HepG2 (cell line): ENCODE data around the gene DEDD2. TPM values are rescaled to one million over a fixed set of nuclear protein-coding genes. Genes with fewer than 3 reads are reported as not detected.
A peak's percentile ranks its signal among the peaks of the same experiment; 100 is the strongest.

ENCODE experiments used
- ATF7-NPFF ChIP-seq: sonication (generic); formaldehyde crosslinking; IDR thresholded peaks from 2 replicates; pipeline ENCODE4 v1.8.1; 2023; ENCODE audit warnings: mild to moderate bottlenecking, low read depth, missing genetic modification reagents, moderate library complexity
- ELF1 ChIP-seq: sonication (generic); formaldehyde crosslinking; IDR thresholded peaks from 2 replicates; pipeline ENCODE4 v1.4.0; 2020; ENCODE audit warnings: missing genetic modification reagents
- MATR3 ChIP-seq: sonication (generic); formaldehyde crosslinking; IDR thresholded peaks from 2 replicates; pipeline ENCODE4 v1.4.0; 2020; ENCODE audit warnings: missing genetic modification reagents
- NRL ChIP-seq: sonication (generic); formaldehyde crosslinking; IDR thresholded peaks from 2 replicates; pipeline ENCODE4 v1.5.0; 2020; ENCODE audit warnings: missing genetic modification reagents, mild to moderate bottlenecking, moderate library complexity, borderline replicate concordance
- RBM39 ChIP-seq: fragments of 200-400 bp; formaldehyde crosslinking; IDR thresholded peaks from one replicate; pipeline ENCODE4 v1.6.1; 2018; ENCODE audit warnings: antibody characterized with exemption, mild to moderate bottlenecking, low read depth, low read length; ENCODE audit not compliant: poor library complexity, severe bottlenecking
- U2AF2 ChIP-seq: fragments of 200-400 bp; formaldehyde crosslinking; IDR thresholded peaks from 2 replicates; pipeline ENCODE4 v1.6.1; 2017; ENCODE audit warnings: low read depth, mild to moderate bottlenecking, low read length
- ZNF260 ChIP-seq: sonication (generic); formaldehyde crosslinking; IDR thresholded peaks from 2 replicates; pipeline ENCODE4 v1.4.0; 2020; ENCODE audit warnings: missing genetic modification reagents, low read depth, mild to moderate bottlenecking, borderline replicate concordance
- ZNF263 ChIP-seq: sonication (generic); formaldehyde crosslinking; IDR thresholded peaks from 2 replicates; pipeline ENCODE4 v1.4.0; 2020; ENCODE audit warnings: missing genetic modification reagents
- ZNF773 ChIP-seq: sonication (generic); formaldehyde crosslinking; IDR thresholded peaks from 2 replicates; pipeline ENCODE4 v1.4.0; 2020; ENCODE audit warnings: missing genetic modification reagents, borderline replicate concordance
- polyA plus RNA-seq, 8 experiments: library from polyadenylated mRNA; depleted of rRNA in 3 of 8; stranded (reverse) in 7 of 8; unstranded in 1 of 8; fragments of >200 nt; fragmentation: Illumina TruSeq in 4 of 8; extraction: Trizol in 4 of 8; gene quantifications; 2 replicates each; pipeline versions ENCODE4 v1.2.1 to v1.2.3, GENCODE V29; 2011 to 2016; ENCODE audit warnings: low read depth in 4 of 8, missing spikeins in 1 of 8, mixed read lengths in 1 of 8; ENCODE audit not compliant: insufficient read depth in 1 of 8
- total RNA-seq, 5 experiments: library from RNA; depleted of rRNA; stranded (reverse); fragments of >200 nt; fragmentation: Illumina TruSeq; extraction: Trizol; gene quantifications; 2 replicates each; pipeline ENCODE4 v1.2.3, GENCODE V29; 2016; ENCODE audit warnings: low read depth in 1 of 5
- TF ChIP-seq, protein P1 (sequence below): IDR thresholded peaks from 2 replicates; pipeline ENCODE4 v1.6.1; 2016; ENCODE audit warnings: missing biosample characterization, missing genetic modification reagents, low read depth
- TF ChIP-seq, protein P2 (sequence below): sonication (generic); formaldehyde crosslinking; IDR thresholded peaks from 2 replicates; pipeline ENCODE4 v1.5.0; 2020; ENCODE audit warnings: mild to moderate bottlenecking, missing genetic modification reagents
- TF ChIP-seq, protein P3 (sequence below): sonication (generic); formaldehyde crosslinking; IDR thresholded peaks from 2 replicates; pipeline ENCODE4 v1.4.0; 2020; ENCODE audit warnings: low read depth, missing genetic modification reagents
- TF ChIP-seq, protein P4 (sequence below): sonication (generic); formaldehyde crosslinking; IDR thresholded peaks from 2 replicates; pipeline ENCODE4 v1.5.1; 2020; ENCODE audit warnings: mild to moderate bottlenecking, missing genetic modification reagents, moderate library complexity
- TF ChIP-seq, protein P5 (sequence below): IDR thresholded peaks from 2 replicates; pipeline ENCODE4 v1.6.1; 2016; ENCODE audit warnings: mild to moderate bottlenecking, missing biosample characterization, missing genetic modification reagents
- TF ChIP-seq, protein P6 (sequence below): sonication (generic); formaldehyde crosslinking; IDR thresholded peaks from 2 replicates; pipeline ENCODE4 v1.5.0; 2020; ENCODE audit warnings: mild to moderate bottlenecking, low read depth, missing genetic modification reagents, borderline replicate concordance

The DEDD2 gene
- total and polyA plus RNA-seq, 2 of the 13 experiments (the other 11 are each of a cell fraction or from before 2014, with no cell fraction given) = 19.2 to 24.7 TPM

DNA sequence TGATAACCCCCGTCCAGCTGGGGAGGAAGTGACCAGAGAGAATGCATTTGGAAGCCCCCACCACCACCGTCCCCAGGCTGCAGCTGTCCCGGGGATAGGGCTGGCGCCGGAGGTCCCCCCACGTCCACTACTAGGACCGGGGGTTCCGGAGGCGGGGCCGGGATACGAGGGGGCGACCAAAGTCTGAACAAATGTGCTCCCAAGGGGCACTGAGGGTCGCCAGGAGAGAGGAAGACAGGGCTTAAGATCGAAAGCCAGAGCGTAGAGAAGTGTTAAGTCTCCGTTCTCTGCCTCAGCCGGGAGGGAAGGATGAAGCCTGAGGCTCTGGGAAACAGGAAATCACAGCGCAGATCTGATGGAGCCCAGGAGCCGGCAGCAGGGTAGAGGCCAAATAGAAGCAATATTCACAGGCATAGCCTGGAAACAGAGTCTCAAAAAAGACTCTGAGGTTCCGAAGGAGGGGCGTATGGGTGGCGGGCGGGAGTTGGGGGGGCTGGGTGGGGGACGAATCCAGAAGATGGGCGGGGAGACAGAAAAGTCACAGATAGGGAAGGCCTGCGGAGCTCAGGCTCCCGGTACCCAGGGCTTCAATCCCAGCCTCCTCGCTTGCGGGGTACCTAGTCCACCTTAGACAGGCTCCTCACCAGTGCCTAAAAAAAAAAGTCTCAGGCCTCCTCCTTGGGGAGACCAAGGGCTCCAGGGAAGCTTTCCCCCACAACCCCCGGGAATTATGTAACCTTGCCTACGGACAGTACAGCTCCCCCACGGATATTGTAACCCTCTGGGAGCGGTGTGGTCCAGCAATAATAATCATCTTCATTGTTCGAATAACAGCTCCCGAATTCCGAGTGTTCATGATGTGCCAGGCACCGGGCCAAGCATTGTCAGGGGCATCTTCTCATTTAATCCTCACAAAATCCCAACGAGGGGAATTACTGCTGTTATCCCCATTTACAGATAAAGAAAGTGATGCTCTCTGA is 38.6 kb upstream of the DEDD2 start (continued):
- TF ChIP-seq, protein P1, sequence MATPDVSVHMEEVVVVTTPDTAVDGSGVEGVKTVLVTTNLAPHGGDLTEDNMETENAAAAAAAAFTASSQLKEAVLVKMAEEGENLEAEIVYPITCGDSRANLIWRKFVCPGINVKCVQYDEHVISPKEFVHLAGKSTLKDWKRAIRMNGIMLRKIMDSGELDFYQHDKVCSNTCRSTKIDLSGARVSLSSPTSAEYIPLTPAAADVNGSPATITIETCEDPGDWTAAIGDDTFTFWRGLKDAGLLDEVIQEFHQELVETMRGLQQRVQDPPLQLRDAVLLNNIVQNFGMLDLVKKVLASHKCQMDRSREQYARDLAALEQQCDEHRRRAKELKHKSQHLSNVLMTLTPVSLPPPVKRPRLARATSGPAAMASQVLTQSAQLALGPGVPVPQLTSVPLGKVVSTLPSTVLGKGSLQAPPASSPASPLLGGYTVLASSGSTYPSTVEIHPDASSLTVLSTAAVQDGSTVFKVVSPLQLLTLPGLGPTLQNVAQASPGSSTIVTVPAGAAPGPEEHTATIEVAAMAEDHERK (CRISPR knock-in tag) = no peak
- no peak for TF ChIP-seq ZNF260 (CRISPR knock-in tag)
- TF ChIP-seq, protein P2, sequence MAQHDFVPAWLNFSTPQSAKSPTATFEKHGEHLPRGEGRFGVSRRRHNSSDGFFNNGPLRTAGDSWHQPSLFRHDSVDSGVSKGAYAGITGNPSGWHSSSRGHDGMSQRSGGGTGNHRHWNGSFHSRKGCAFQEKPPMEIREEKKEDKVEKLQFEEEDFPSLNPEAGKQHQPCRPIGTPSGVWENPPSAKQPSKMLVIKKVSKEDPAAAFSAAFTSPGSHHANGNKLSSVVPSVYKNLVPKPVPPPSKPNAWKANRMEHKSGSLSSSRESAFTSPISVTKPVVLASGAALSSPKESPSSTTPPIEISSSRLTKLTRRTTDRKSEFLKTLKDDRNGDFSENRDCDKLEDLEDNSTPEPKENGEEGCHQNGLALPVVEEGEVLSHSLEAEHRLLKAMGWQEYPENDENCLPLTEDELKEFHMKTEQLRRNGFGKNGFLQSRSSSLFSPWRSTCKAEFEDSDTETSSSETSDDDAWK (CRISPR knock-in tag) = no peak
- TF ChIP-seq ELF1 (CRISPR knock-in tag) = no peak
- TF ChIP-seq ATF7-NPFF (CRISPR knock-in tag) = no peak
- TF ChIP-seq NRL (CRISPR knock-in tag) = no peak
- TF ChIP-seq ZNF263 (CRISPR knock-in tag) = no peak
- TF ChIP-seq, protein P3, sequence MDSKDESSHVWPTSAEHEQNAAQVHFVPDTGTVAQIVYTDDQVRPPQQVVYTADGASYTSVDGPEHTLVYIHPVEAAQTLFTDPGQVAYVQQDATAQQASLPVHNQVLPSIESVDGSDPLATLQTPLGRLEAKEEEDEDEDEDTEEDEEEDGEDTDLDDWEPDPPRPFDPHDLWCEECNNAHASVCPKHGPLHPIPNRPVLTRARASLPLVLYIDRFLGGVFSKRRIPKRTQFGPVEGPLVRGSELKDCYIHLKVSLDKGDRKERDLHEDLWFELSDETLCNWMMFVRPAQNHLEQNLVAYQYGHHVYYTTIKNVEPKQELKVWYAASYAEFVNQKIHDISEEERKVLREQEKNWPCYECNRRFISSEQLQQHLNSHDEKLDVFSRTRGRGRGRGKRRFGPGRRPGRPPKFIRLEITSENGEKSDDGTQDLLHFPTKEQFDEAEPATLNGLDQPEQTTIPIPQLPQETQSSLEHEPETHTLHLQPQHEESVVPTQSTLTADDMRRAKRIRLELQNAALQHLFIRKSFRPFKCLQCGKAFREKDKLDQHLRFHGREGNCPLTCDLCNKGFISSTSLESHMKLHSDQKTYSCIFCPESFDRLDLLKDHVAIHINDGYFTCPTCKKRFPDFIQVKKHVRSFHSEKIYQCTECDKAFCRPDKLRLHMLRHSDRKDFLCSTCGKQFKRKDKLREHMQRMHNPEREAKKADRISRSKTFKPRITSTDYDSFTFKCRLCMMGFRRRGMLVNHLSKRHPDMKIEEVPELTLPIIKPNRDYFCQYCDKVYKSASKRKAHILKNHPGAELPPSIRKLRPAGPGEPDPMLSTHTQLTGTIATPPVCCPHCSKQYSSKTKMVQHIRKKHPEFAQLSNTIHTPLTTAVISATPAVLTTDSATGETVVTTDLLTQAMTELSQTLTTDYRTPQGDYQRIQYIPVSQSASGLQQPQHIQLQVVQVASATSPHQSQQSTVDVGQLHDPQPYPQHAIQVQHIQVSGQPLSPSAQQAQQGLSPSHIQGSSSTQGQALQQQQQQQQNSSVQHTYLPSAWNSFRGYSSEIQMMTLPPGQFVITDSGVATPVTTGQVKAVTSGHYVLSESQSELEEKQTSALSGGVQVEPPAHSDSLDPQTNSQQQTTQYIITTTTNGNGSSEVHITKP (CRISPR knock-in tag) = no peak
- TF ChIP-seq RBM39 = no peak
- TF ChIP-seq, protein P4, sequence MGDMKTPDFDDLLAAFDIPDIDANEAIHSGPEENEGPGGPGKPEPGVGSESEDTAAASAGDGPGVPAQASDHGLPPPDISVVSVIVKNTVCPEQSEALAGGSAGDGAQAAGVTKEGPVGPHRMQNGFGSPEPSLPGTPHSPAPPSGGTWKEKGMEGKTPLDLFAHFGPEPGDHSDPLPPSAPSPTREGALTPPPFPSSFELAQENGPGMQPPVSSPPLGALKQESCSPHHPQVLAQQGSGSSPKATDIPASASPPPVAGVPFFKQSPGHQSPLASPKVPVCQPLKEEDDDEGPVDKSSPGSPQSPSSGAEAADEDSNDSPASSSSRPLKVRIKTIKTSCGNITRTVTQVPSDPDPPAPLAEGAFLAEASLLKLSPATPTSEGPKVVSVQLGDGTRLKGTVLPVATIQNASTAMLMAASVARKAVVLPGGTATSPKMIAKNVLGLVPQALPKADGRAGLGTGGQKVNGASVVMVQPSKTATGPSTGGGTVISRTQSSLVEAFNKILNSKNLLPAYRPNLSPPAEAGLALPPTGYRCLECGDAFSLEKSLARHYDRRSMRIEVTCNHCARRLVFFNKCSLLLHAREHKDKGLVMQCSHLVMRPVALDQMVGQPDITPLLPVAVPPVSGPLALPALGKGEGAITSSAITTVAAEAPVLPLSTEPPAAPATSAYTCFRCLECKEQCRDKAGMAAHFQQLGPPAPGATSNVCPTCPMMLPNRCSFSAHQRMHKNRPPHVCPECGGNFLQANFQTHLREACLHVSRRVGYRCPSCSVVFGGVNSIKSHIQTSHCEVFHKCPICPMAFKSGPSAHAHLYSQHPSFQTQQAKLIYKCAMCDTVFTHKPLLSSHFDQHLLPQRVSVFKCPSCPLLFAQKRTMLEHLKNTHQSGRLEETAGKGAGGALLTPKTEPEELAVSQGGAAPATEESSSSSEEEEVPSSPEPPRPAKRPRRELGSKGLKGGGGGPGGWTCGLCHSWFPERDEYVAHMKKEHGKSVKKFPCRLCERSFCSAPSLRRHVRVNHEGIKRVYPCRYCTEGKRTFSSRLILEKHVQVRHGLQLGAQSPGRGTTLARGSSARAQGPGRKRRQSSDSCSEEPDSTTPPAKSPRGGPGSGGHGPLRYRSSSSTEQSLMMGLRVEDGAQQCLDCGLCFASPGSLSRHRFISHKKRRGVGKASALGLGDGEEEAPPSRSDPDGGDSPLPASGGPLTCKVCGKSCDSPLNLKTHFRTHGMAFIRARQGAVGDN = 0 out of 2 replicates have a peak, but pooled peaks have one; percentile 26
- TF ChIP-seq U2AF2 = no peak
- TF ChIP-seq MATR3 (CRISPR knock-in tag) = no peak
- no peak for TF ChIP-seq ZNF773
- TF ChIP-seq, protein P5, sequence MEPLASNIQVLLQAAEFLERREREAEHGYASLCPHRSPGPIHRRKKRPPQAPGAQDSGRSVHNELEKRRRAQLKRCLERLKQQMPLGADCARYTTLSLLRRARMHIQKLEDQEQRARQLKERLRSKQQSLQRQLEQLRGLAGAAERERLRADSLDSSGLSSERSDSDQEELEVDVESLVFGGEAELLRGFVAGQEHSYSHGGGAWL (CRISPR knock-in tag) = no peak
- TF ChIP-seq, protein P6, sequence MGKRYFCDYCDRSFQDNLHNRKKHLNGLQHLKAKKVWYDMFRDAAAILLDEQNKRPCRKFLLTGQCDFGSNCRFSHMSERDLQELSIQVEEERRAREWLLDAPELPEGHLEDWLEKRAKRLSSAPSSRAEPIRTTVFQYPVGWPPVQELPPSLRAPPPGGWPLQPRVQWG = no peak
